ENCODE measurements around the gene PLOD1. TPM values are rescaled to one million over a fixed set of nuclear protein-coding genes. Genes with fewer than 3 reads are reported as not detected.

The PLOD1 gene
- total RNA-seq, 1 donor from 2014 or later = 104 TPM

- H3K36me3 ChIP-seq (ENCODE audit: control insufficient read depth, insufficient read depth, low read length) = peaks cover 5% of the 10 kb centered on the region
- no peak overlapping the region for H3K4me3 ChIP-seq (ENCODE audit: low read depth, low read length)
- TF ChIP-seq, protein P1, sequence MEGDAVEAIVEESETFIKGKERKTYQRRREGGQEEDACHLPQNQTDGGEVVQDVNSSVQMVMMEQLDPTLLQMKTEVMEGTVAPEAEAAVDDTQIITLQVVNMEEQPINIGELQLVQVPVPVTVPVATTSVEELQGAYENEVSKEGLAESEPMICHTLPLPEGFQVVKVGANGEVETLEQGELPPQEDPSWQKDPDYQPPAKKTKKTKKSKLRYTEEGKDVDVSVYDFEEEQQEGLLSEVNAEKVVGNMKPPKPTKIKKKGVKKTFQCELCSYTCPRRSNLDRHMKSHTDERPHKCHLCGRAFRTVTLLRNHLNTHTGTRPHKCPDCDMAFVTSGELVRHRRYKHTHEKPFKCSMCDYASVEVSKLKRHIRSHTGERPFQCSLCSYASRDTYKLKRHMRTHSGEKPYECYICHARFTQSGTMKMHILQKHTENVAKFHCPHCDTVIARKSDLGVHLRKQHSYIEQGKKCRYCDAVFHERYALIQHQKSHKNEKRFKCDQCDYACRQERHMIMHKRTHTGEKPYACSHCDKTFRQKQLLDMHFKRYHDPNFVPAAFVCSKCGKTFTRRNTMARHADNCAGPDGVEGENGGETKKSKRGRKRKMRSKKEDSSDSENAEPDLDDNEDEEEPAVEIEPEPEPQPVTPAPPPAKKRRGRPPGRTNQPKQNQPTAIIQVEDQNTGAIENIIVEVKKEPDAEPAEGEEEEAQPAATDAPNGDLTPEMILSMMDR (IDR thresholded peaks at IDR 0.05; ENCODE audit: insufficient read depth, low read length, poor library complexity, severe bottlenecking) = no peak
- H3K27me3 ChIP-seq (ENCODE audit: control insufficient read depth, insufficient read depth, low read length) = no peaks in the 10 kb centered on the region
- DNase-seq (ENCODE audit: low read depth) = no peak
Observed at GRCh38 chr1:12001249-12001917, 66.9 kb downstream of the PLOD1 start.

DNA sequence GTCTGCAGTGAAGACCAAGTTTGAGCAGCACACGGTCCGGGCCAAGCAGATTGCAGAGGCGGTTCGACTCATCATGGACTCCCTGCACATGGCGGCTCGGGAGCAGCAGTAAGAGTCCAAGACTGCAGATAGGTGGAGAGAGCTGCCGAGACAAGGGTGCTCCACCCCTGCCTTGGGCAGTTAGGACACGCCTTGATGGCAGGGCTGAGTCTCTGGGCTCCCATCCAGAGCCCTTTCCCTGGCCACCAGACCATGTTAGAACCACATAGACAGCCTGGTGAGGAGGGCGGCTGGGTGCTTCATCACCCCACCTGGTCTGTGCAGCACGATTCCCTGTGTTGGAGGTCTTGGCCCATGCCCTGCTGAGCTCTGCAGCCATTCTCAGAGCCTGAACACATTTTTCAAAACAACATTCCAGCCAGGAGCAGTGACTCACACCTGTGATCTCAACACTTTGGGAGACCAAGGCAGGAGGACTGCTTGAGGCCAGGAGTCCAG lies 67.5 kb downstream of the PLOD1 start:
- TF ChIP-seq, protein P1 (IDR thresholded peaks at IDR 0.05; ENCODE audit: insufficient read depth, low read length, poor library complexity, severe bottlenecking) = no peak
- Histone ChIP-seq H3K4me3 (ENCODE audit: low read depth, low read length) (no peak overlapping the region), H3K36me3 (ENCODE audit: control insufficient read depth, insufficient read depth, low read length) (peaks cover 7% of the 10 kb centered on the region), H3K27me3 (ENCODE audit: control insufficient read depth, insufficient read depth, low read length) (no peaks in the 10 kb centered on the region)
- DNase-seq (ENCODE audit: low read depth) = no peak

- H3K36me3 ChIP-seq (ENCODE audit: control insufficient read depth, insufficient read depth, low read length) = peaks cover 7% of the 10 kb centered on the region
Observed at GRCh38 chr1:12003762-12004161, 69.2 kb downstream of the PLOD1 start.

GRCh38 chr1:12005488-12006166 lies 71.1 kb downstream of the PLOD1 start:
- DNase-seq (ENCODE audit: low read depth) = no peak
- TF ChIP-seq, protein P1 (IDR thresholded peaks at IDR 0.05; ENCODE audit: insufficient read depth, low read length, poor library complexity, severe bottlenecking) = no peak
- no peak overlapping the region for H3K4me3 ChIP-seq (ENCODE audit: low read depth, low read length)
- no peaks in the 10 kb centered on the region for H3K27me3 ChIP-seq (ENCODE audit: control insufficient read depth, insufficient read depth, low read length)
- peaks cover 10% of the 10 kb centered on the region for H3K36me3 ChIP-seq (ENCODE audit: control insufficient read depth, insufficient read depth, low read length)

More at GRCh38 chr1:12003762-12004161, 69.2 kb downstream of the PLOD1 start:
- Histone ChIP-seq H3K4me3 (ENCODE audit: low read depth, low read length) (no peak overlapping the region), H3K27me3 (ENCODE audit: control insufficient read depth, insufficient read depth, low read length) (no peaks in the 10 kb centered on the region)
- no peak for DNase-seq (ENCODE audit: low read depth)
- TF ChIP-seq, protein P1 (IDR thresholded peaks at IDR 0.05; ENCODE audit: insufficient read depth, low read length, poor library complexity, severe bottlenecking) = no peak

- peaks cover 10% of the 10 kb centered on the region for H3K36me3 ChIP-seq (ENCODE audit: control insufficient read depth, insufficient read depth, low read length)
- TF ChIP-seq, protein P1 (IDR thresholded peaks at IDR 0.05; ENCODE audit: insufficient read depth, low read length, poor library complexity, severe bottlenecking) = no peak
- DNase-seq (ENCODE audit: low read depth) = no peak
- H3K4me3 ChIP-seq (ENCODE audit: low read depth, low read length) = no peak overlapping the region
- no peaks in the 10 kb centered on the region for H3K27me3 ChIP-seq (ENCODE audit: control insufficient read depth, insufficient read depth, low read length)
Observed at GRCh38 chr1:12006167-12006921, 71.8 kb downstream of the PLOD1 start.
